RKO (cell line): ENCODE measurements around the gene FBXL15.

Experiments
- DNase-seq: peaks from one replicate; pipeline ENCODE4 v3.0.0-alpha.2; 2016; ENCODE audit warnings: low spot score

Gene FBXL15

DNA sequence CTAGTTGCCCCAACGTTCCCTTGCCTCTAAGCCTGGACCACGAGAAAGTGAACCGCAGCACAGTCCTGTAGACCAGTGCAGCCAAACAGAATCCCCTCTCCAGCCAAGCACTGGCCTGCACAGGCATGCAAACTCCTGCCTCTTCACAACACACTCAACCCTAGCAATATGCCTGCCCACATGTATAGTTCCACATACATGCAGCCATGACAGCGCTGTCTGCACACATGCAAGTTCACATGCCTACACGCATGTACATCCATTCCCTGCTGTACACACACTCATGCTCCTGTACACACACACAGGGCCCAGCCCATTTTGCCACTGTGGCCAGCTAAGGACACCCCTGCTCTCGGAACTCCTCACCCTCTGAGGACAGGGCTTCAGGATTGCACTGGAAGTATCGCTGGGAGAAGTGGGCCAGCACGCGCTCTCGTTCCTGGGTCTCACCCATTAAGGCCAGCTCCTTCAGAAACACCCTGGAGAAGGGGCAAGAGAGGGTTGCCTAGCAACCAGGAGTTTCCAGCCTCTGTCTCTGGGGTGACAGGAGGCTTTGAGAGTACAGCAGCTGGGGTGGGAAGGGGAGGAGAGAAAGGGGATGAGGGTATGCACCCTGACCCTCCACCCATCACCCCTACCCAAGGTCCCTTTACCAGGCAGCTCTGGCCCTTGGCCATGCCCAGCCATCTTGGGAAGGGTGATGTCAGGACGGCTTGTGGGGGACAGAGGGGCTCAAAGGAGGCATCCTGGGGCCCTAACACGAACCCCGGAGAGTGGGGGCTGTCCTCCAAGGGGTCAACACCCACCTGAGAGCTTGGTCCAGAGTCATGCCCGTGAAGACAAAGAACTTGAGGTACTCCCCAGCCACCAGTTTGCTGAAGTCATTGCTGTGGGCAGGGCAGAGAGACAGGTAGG lies 9.0 kb upstream of the FBXL15 start:
- DNase-seq = no peak

DNA sequence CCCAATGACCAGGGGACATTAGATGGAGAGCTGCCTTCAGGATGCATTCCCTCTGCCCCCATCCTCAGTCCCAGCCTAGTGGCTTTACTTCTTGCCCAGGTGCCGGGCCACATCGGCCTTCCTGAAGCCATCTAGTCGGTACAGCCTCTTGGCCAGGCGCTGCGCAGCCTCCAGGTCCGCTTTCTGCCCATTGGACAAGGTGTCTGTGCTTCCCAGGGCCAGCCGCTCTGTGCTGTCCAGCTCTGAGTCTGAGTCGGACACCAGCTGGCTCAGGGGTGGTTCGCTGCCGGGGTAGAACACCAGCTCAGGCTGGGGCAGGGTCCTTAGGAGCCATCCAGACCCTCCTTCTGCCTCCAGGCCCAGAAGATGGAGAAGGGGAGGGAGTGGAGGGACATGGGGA lies 8.3 kb upstream of the FBXL15 start:
- DNase-seq = no peak

DNA sequence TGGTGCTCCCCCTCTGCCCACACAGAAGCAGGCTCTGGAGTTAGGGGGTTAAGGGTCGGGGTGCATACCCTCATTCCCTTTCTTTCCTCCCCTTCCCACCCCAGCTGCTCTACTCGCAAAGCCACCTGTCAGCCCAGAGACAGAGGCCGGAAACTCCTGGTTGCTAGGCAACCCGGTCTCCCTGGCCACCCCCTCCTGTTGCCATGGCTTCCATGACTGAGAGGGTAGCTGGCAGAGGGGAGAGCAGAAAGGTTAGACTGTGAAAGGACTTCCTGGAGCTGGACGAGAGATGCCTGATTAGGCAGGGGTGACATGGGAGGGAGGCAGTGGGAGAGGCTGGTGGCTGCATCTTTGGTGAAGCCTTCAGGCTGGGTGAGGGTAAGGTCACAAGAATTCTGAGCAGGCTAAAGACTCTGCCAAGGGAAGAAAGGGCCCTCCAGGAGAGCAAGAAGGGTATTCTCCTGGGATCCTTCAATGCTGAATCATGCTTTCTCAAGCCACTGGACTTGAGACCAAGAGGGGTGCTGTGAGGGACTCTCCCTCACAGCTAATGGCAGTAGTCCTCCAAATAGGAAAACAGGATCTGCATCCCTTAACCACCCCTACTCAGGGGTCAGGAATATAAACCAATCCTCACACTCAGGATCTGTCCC lies 7.5 kb upstream of the FBXL15 start:
- peak; percentile 44 for DNase-seq

DNA sequence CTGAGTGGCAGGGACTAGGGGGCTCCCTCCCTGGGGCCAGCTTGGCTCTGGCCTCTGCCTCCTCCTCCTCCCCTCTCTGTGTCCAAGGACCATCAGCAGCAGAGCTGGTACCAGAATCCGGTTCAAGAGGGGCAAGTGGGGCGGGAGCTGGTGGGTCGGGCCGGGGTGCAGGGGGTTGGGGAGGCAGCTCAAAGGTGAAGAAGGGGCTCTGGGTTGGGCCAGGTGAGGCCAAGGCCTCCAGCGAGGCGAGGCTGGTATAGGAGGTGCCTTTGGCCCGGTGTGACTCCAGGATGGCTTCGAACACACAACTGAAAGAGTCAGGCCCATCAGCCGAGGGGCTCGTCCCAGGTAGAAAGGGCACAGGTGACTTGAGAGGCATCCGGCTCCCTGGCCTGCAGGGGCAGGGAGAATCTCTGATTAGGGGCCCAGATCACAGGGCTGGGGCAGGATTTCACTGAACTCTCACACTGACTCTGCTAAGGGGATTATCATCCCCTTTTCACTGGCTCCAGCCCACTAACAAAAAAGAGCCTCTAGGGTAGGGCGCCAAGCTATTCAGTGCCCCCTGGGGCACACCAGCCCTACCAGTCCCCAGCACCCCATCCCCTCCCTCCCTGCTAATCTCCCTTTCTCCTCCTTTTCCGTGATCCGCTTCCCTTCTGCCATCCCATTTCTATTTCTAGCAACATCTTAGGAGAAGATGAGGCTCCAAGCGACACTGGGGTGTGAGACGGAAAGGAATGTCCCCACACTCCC lies 6.7 kb upstream of the FBXL15 start:
- DNase-seq = no peak

DNA sequence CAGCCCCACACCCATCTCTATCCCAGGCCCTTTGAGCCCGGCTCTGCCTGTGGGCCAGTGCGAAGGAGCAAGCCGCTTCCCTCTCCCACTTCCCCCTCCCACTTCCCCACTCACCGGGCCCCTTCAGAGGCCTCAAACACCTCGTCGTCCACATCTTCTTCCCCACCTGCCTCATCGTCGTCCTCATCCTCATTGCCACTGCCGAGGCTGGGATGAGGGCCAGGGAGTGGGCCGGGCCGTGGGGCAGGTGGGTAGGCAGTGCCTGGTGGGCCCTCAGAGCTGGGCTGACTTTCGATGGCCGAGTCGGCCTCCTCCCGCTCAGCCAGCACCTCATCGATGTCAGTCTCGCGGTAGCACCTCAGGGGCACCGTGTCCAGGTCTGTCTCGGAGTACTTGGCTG lies 5.9 kb upstream of the FBXL15 start:
- no peak for DNase-seq

DNA sequence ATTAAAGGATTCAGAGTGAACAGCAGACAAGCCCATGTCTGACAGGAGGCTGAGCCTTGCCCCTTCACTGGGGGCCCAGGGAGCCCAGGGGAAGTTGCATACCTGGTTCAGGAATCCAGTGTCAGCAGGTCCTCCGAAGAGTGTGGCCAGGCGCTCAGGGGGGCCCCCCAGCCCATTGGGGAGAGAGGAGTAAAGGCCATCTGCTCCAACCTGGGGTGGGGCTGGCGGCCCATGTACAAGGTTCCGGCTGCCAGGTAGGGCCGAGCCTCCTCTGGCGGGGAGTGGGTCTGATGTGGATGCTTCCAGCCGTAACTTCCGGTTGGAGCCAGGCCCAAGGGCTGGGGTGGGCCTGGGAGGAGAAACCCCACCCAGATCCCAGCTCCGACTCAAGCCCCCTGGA lies 4.4 kb upstream of the FBXL15 start:
- no peak for DNase-seq

DNA sequence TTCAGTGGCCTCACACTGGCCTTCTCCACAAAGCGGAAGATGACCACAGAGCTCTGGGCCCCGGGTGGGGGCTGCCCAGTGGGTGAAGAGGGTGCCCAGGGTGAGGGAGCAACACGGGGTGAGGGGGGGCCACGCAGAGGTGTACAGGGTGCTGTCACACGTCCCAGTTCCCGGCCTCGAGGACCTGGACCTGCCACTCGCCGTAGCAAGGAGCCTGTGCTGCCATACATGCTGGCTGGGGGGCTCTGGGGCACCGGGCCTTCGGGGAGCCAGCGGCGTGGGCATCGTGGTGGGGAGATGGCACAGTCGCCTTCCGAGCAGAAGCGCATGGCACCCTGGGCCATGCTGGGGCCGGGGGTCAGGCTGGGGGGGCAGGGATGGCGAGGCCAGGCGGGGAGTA lies 3.9 kb upstream of the FBXL15 start:
- no peak for DNase-seq

DNA sequence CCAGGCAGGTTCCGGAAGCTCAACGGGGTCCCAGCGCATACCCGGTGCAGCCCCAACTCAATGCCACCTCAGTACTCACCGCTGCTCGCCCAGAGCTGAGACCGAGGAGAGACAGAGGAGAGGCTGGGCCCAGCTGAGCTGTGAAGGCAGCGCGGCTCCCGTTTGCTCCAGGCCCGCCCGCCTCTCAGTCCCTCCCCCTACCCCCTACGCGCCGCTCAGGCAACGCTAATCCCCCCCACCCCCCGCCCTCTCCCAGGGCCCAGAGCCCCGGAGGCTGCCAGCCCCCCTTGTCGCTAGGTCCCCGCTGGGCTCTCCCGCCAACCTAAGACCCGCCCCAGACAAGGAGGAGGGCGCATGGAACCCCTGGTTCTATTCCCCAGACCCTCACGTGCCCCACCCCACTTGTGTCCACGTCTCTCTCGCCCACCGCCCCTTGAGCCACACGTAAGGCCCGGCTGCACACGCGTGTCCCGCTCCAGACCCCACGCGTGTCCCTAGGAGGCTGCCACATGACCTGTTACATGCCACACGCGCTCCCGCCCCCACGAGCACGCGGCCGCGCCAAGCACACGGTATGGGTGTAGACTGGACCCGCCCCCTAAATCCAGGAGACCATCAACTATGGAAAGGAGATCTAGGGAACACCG lies 1.9 kb upstream of the FBXL15 start, which contains the start of gene PSD:
Gene PSD, minus strand, starts transcription at position 164 of the 647 bp plus-strand sequence. CDS start 1,747 bp downstream, outside the sequence.
- DNase-seq = no peak

DNA sequence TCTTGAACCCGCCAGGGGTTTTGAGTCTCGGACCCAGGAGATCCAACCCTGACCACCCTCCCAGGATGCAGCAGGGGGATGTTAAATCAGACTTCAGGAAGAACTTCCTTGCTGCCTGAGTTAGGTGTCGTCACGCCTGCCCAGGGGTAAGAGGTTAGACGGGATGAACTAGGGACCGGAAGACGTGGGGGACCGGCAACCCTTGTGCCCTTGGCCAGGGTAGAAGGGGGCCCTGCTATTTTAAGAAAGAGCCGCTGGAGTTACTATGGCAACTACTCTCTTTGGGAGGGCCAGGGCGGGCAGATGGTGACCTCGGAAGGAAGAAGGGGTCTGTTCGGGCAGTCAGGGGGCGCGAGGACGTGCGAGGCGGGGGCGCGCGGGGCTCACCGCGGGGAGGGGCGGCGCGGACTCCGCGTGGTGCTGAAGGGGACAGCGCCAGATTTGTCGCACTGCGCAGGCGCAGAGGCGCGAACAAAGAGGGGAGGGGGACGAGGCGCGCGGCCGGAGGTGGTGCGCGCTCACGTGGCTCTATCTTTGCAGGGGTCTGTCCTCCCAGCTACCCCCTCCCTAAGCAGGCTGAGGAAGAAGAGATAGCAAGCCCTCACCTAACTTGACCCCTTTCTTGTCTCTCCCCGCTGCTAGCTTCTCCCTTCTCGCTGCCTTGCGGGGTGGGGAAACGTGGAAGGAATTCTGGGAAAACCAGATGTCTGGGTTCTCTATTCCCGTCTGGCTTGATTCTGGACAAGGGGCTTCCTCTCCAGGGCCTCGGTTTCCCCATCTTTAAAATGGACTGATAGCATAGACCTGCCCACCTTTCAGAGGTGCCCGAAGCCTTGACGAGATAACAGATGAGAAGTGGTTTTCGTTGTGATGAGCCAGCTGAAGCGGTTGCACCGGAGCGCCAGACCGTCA lies 1.1 kb upstream of the FBXL15 start:
- peak; percentile 38 for DNase-seq

DNA sequence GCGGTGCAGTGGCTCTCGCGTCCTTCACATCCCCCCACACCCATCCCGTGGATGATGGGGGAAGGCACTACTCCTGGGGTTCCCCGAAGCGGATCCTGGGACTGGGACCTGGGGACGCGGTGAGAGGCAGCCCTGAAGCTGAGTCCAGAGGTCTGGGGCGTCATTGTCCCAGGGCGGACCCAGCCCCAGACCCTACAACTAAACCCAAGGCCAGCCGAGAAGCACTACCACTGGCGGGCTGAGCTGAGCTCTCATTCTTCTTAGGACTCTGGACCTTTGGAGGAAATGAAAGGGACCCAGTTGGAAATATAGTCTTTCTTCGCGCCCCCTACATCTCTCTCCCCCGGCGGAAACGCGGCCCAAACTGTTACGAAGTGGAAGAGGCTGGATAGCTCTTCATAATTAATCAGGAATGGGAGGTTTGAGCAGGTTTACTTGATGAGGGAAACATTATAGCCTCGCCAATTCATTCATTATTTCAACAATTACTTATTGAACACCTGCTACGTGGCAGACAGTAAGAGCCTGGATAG lies 389 bp upstream of the FBXL15 start:
- peak; percentile 26 for DNase-seq

DNA sequence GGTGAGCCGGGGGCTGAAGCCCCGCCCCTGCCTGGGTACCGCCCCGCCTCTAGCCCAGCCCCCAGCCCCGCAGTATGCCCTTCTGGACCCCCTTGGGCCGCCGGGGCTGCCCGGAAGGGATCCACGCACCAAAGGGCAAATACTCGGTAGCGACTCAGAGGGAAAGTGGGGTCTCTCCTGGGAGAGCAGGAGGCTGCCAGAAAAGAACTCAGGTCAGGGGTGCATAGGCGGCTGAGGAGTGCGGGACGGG lies 796 bp downstream of the FBXL15 start:
- DNase-seq = no peak

DNA sequence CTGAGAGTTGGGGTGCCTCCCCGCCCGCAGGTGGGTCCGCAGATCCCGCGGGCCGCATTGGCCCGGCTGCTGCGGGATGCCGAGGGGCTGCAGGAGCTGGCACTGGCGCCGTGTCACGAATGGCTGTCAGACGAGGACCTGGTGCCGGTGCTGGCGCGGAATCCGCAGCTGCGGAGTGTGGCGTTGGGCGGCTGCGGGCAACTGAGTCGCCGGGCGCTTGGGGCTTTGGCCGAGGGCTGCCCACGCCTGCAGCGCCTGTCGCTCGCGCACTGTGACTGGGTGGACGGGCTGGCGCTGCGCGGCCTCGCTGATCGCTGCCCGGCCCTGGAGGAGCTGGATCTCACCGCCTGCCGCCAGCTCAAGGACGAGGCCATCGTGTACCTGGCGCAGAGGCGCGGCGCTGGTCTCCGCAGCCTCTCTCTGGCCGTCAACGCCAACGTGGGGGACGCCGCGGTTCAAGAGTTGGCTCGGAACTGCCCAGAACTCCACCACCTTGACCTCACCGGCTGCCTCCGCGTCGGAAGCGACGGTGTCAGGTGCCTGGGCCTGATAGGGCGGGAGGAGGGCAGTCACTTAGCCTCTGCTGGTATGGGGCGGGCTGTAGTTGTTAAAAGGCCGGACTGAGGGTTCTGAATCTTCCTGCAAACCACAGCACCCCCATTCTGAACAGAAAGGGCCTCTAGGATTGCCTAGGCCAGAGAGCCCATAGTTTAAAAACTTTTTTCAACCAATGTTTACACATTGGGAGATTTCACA lies 1.3 kb downstream of the FBXL15 start:
- peak; percentile 73 for DNase-seq

DNA sequence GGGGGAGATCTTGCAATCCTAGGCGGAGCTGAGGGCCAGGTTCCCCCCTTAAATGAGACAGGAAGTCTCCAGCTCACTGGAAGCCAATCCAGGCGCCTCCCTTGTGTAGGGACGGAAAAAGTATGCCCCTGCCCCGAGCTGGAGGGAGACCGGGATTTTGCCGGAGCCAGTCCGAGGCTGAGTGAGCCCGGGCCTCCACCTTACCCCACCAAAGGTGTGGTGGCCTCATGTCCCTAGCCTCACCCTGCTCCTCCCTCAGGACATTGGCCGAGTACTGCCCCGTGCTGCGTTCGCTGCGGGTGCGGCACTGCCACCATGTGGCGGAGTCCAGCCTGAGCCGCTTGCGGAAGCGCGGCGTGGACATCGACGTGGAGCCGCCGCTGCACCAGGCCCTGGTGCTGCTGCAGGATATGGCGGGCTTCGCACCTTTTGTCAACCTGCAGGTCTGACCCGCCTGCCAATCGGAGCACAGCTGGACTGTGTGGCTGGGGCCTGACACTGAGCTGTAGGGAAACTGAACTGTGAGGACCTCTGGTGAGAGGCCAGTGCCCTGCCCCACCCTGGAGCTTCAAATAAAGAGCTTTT lies 2.0 kb downstream of the FBXL15 start:
- DNase-seq = peak; percentile 88

DNA sequence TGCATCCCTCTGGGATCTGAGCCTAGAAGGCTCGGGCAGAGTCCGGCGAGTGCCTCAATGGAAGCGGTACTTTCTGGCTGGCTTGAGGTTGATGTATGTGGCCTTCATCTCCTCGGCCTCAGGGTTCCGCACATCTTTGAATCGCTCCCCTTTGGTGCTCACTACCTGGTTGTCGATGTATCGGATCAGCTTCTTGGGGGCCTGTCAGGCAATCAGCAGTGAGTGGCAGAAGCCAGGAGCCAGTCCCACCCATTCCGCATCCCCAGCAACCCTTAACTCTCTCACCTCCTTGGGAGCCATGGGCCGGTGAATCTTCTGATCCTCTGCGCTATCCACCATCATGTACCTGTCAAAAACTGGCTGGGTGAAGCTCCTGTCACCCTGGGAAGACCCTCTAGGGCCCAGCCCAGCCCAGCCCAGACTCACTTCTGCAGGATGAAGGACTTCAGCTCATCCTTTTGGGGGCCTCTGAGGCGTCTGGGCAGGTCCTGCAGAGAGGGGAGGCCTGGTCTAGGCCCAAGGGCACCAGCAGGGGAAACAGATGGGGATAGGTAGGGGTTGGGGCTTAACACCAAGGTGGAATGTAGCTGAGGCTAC lies 2.8 kb downstream of the FBXL15 start:
- no peak for DNase-seq

DNA sequence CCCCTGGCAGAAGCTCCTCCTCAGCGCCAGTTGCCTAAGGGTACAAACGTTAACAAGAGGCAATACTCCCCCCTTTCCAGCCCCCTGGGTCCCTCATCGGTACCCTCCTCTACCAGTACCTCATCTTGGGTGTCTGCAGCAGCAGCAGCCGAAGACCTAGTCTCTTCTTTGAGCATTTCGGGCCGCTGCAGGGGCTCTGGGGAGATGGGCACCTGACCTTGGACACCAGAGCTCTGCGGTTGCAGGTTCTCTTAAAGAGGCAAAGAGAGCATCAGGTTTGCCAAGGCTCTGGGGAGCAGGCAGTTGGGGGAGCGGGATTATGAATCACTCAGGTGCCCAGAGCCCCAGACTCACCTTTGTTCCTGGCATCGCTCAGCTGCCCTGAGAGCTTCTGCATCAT lies 3.5 kb downstream of the FBXL15 start:
- no peak for DNase-seq

DNA sequence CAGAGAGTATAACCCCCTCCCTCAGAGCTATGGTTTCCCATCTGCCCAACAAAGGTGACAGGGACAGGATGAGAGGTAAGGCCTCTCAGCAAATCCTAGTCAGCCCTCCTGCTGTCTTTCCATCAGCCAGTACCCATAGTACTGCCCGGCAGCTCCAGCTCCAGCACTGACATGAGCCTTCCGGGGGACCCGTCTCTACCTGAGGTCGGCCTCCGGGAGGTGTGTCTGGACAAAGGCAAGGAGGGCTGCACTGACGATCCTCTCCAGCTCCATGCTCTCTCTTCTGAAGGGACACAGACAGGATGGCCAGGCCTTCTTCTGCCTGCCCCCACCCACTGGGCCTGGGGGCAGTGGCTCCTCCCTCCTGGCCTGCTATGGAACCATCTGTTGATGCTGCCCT lies 4.3 kb downstream of the FBXL15 start:
- DNase-seq = no peak

DNA sequence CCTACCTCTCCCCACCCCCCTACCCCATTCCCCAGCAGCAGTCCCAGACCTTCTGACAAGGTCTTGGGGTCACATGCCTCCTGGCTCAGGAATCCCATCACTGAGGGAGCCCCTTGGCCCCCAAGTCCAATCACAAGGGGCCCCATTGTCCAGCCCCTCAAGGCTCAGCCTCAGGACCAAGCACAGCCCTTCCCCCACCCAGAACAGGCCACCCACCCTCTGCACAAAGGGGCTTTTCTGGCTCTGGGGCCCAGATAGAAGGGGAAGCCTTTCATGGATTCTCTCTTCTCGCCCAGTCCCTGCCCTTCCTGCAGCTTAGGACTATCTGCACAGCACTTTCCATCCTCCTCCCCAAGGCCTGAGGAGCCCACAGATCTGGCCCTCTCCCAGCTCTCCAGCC lies 4.8 kb downstream of the FBXL15 start:
- DNase-seq = no peak

DNA sequence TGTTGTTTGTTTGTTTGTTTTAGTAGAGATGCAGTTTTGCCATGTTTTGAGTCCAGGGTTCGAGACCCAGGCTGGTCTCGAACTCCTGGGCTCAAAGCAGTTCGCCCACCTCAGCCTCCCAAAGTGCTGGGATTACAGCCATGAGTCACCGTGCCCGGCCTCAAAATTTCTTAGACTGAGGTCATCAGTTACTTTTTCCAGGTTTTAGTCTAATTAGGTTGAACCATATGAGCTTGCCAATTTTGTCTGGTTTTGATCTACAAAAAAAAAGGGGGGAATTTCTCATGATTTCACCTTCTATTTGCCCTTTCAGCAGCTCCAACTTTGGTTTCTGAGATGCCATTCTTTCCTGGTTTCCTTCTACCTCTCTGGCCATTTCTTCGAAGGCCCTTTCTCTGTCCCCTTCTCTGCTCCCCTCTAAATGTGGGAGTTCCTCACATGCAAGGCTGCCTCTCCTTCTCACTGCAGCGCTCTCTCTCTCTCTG lies 6.2 kb downstream of the FBXL15 start:
- DNase-seq = no peak

DNA sequence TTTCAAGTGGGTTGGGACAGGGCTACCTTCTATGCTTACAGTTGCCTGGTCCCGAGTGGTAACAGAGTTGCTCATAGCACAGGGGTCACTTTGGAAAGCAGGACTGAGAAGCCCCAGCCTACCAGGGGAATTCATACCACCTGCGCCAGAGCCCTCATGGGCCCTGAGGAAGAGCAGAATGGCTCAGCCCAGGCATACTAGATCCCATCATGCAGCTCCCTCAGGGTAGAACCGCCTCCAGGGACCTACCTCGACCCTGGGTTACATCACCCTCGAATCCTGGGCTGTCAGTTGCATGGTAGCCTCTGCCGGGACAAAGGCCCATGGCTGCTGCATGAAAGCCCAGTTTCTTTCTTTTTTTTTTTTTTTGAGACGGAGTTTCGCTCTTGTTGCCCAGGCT lies 8.8 kb downstream of the FBXL15 start:
- no peak for DNase-seq
